PC-9 (cell line): ENCODE data around the gene CFAP97D2.

Experiments used
- CTCF ChIP-seq: fragments of 200-600 bp; sonication (generic); conservative IDR thresholded peaks from 2 replicates; pipeline ENCODE4 v1.6.1; 2017; ENCODE audit warnings: mixed run types, antibody characterized with exemption, mild to moderate bottlenecking, moderate library complexity
- EZH2 ChIP-seq: fragments of 200-600 bp; sonication (generic); IDR thresholded peaks from 2 replicates; pipeline ENCODE4 v1.8.0; 2017; ENCODE audit warnings: antibody characterized with exemption, low read depth

DNA sequence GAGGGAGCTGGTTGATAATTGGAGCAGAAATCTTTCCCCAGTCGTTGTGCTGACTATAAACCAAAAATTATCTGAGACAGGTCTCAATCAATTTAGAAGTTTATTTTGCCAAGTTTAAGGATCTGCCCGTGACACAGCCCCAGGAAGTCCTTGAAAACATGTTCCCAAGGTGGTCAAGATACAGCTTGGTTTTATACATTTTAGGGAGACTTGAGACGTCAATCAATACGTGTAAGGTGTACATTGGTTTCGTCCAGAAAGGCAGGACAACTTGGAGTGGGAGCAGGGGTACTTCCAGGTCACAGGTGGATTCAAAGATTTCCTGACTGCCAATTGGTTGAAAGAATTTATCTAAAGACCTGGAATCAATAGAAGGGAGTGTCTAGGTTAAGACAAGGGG is 17.6 kb downstream of the CFAP97D2 start:
- TF ChIP-seq EZH2 (no peak), CTCF (no peak)
